ENCODE data around the gene PNPO.

Gene PNPO

DNA sequence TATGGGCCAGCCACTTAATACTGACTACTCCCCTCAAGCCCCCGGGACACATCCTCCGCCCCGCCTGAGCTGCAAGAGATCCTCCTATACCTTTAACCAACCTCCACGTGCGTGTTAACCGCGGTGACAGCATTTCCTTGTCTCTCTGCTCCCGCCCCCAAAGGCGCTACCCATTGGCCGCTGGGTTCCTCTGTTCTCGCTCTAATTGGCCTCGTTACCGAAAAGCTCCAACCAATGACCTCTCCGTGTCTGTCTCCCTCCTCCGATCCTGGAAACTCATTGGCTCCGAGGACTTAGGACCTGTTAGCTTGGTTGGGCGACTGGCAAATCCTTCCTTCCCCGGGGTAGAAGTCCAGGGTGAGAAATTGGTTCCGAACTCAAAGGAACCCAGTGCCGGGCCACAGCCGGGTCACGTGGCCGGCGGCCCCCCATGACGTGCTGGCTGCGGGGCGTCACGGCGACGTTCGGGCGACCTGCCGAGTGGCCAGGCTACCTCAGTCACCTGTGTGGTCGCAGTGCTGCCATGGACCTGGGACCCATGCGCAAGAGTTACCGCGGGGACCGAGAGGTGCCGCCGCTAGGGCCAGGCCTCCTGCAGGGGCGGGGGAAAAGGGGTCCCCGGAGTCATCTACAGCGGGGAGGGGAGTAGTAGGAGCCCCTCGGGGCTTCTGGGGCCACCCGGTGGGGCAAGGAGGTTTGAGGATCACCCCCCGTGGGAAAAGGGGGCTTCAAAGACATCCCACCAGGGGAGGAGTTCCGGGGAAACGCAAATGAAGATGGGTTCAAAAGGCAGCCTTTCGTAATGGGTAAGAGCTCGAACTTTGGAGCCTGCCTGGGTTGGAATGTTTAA is at the start of gene PNPO:
TSS of gene PNPO (plus strand) at position 326 of the 850 bp plus-strand sequence. CDS start at position 431, 105 bp downstream.
- DNase-seq = peak; percentile 92

DNA sequence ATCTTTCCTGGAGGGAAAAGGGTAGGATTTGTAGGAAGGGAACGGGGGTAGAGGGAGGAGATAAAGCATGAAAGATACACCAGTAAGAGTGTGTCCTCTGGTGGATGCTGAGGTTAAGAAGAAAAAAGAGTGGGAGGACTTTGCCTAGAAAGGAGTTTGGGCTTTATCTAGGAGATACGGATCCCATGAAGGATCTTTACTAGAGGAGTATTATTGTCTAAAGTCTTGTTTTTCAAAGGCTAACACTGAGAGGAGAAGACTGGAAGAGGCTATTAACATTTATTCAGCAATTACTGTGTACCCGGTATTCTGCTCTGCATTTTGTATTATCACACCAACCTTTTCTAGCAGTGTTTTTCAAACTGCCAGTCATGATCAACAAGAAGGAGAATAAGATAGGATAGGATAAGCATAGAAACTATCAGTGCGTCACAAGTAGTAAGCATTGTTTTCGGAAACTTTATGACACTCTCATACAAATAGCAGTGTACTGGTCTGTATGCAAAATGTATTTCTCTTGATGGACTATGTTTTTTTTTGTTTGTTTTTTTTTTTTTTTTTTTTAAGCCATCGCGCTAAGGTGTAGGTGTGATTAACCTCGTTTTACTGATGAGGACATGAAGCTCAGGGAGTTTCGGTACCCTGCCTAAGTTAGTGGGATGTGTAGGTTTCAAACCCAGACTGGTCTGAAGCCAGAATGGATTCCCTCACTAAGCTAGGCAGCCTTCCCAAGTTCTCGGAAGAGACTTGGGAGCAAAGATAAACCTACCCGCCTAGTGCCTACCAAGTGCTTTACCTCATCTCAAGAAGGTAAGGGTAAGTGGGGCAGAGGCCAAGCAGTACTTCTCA is 46.6 kb upstream of the PNPO start:
- no peak for DNase-seq

- DNase-seq = no peak
These were observed 46.0 kb upstream of the PNPO start for GRCh38 chr17:47895347-47895855.

DNA sequence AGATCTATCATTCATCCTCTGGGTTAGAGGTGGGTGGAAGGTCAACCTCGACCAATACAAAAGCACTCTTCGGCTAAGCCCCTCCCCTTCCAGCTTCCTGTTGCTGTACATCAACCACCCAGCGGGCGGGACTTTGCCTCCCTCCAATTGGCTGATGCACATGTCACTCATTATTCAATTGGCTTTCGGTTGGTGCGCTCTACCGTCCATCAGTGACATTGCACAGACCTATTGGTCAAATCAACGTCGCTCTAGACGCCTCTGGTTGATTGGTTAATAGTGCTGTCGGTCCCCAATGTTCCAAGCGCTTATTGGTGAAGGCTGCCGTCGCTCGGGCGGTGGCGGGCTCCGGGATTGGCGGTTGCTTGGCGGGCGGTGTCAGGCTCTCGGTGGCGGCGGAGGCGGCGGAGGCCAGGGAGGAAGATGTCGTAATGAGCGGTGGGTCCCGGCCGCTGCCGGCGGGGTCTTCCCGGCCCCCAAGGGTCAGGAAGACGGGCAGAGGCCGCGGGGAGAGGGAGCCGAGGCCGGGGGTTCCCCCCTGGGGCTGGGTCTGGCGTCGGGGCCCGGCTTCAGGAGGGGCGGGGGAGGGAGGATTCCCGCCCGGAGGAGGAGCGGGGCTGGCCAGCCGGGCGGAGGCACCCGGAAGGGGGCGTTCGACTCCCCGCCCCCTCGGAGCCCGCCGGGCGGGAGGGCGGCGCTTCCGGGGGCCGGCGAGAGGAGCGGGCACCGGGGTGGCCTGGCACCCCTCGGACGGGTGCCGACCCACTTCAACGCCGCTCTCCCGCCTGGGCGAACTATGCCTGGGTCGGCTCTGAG is 45.3 kb upstream of the PNPO start, which contains the start of gene SP2:
TSS of gene SP2 (plus strand) at position 381 of the 816 bp plus-strand sequence. CDS start at position 432, 51 bp downstream.
- peak; percentile 98 for DNase-seq

DNA sequence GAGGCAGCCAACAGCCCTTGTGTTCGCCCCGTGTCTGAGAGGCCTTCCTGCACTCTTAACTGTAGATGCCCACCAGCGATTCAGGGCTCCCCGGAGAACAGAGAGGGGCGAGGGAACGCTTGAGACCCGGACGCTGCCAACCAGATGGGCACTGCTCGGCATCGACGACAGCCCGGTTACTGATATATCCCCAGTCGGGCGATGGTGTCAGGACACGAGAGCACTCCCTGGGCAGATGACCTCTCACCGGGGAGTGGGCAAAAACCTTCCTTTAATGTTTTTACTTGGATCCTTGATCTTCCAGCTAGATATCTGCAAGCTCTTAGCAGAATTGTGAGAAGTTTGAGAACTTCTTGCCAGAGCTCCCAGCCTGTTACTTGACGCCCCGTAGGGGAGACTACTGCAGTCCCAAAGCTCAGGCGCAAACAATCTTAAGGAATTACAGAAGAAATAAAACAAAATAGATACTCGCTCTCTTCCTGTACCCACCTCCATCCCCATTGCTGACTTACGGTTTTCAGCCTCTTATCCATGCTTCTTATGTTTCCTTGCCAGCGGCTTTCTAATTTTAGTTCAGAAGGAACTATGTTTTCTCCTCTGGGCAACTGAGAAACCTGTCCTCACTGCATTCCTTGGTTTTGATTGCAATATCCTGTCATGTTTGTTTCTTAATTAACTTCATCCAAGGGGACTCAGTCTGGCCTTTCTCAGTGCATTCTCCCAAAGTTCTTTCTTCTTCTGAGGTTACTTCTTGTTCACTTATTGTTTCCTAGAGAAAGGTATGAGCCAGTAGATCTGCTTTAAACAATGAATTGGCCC is 44.5 kb upstream of the PNPO start:
- no peak for DNase-seq

GRCh38 chr17:47897561-47897960 is 43.8 kb upstream of the PNPO start:
- DNase-seq = no peak

- DNase-seq = no peak
These were observed 43.1 kb upstream of the PNPO start for GRCh38 chr17:47898241-47898640.

DNA sequence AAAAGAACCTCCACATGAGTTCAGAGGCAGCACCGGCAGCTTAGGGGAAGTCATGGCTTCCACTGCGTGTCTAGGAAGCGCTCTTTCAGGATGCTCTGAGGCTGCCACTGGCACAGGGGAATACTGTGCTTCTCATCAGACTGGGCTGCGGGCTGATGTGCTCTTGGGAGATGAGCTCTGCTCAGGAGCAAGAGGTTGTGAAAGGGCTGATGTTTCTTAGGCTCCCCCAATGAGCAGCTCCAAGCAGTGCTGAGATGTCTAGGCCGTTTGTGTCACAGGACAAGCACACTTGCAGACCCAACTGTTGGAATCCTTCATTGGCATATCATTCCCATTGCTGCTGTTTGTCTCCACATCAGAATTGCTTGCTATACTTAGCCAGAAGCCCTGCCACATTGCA is 41.7 kb upstream of the PNPO start:
- DNase-seq = no peak

- no peak for DNase-seq
These were observed 39.9 kb upstream of the PNPO start for GRCh38 chr17:47901423-47901822.

DNA sequence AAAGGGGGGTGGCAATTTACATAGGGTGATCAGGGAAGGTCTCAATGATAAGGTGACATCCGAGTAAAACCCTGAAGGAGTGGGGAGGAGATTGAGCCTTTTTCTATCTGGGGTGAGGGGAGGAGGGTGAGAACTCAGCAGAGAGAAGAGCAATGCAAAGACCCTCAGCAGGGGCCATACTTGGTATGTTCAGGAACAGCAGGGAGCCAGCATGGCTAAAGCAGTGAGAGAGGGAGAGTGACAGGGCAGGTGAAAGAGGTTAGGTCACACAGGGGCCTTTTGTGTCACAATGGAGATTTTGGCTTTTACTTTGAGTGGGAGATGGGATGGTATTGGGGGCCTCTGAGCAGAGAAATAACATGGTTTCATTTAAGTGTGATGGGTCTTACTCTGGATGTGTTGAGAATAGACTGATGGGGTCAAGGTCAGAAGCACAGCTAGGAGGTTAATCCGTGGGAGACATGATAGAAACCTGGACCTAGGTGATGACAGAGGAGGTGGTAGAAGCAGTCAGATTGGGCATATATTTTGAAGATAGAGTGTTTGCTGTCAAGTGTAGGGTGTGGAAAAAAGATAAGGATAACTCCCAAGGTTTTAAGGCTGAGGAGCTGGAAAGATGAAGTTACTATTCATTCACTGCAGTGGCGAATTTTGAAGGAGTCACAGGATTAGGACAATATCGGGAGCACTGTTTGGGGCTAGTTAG is 39.2 kb upstream of the PNPO start:
- DNase-seq = no peak

- DNase-seq = no peak
These were observed 36.1 kb upstream of the PNPO start for GRCh38 chr17:47905221-47905733.

GRCh38 chr17:47906443-47906842 is 34.9 kb upstream of the PNPO start:
- DNase-seq = no peak

GRCh38 chr17:47907932-47908562 is 33.3 kb upstream of the PNPO start:
- DNase-seq = no peak

- no peak for DNase-seq
These were observed 28.3 kb upstream of the PNPO start for GRCh38 chr17:47913050-47913449.

- DNase-seq = no peak
These were observed 26.9 kb upstream of the PNPO start for GRCh38 chr17:47914306-47914948.

- DNase-seq = no peak
These were observed 25.5 kb upstream of the PNPO start for GRCh38 chr17:47915776-47916398.

DNA sequence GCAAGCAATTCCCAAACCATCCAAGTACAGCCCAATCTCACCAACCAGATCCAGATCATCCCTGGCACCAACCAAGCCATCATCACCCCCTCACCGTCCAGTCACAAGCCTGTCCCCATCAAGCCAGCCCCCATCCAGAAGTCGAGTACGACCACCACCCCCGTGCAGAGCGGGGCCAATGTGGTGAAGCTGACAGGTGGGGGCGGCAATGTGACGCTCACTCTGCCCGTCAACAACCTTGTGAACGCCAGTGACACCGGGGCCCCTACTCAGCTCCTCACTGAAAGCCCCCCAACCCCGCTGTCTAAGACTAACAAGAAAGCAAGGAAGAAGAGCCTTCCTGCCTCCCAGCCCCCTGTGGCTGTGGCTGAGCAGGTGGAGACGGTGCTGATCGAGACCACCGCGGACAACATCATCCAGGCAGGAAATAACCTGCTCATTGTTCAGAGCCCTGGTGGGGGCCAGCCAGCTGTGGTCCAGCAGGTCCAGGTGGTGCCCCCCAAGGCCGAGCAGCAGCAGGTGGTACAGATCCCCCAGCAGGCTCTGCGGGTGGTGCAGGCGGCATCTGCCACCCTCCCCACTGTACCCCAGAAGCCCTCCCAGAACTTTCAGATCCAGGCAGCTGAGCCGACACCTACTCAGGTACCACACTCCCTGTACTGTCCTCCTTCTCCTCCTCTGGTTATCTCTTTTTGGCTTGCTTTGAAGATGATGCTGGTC is 24.7 kb upstream of the PNPO start:
- DNase-seq = no peak

- no peak for DNase-seq
These were observed 23.8 kb upstream of the PNPO start for GRCh38 chr17:47917581-47917980.

DNA sequence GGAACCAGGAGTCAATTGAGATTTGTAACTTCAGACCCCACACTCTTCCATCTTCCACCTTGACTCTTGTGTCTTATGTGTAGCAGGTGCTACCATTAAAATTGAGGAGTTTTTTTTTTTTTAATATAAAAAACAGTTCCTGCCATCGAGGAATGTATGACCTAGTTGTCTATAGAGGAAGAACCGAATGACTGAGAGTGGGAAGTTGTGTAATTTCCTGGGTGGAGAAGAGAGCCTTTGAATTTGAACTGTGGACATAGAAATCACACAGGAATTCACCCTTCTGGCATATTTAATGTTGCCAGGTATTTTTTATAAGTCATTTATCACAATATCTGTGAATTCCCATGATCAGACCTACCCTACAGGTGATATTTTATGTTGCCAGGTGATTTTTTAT is 23.4 kb upstream of the PNPO start:
- DNase-seq = no peak
